Nephron progenitor cell (in vitro differentiated cells): ENCODE measurements around the gene NPIPA7.
"Not testable (repeated sequence)": the region's sequence is repeated elsewhere in the genome, so short reads cannot be mapped to it uniquely, and the experiment has no call there.

Source experiments
- DNase-seq: peaks from one replicate; pipeline ENCODE4 v3.0.0; 2021
- H3K27ac Mint-ChIP-seq: 2 replicates; pipeline ENCODE4 v1.8.0; 2021; ENCODE audit warnings: mild to moderate bottlenecking, moderate library complexity, mixed read lengths
- H3K27me3 Mint-ChIP-seq: 2 replicates; pipeline ENCODE4 v1.8.0; 2021; ENCODE audit warnings: mild to moderate bottlenecking, low read depth, mixed read lengths; ENCODE audit not compliant: poor library complexity
- H3K36me3 Mint-ChIP-seq: 2 replicates; pipeline ENCODE4 v1.8.0; 2021; ENCODE audit warnings: low read depth, mixed read lengths
- H3K4me1 Mint-ChIP-seq: 2 replicates; pipeline ENCODE4 v1.8.0; 2021; ENCODE audit warnings: mixed read lengths
- H3K4me3 Mint-ChIP-seq: 2 replicates; pipeline ENCODE4 v1.8.0; 2021; ENCODE audit warnings: mild to moderate bottlenecking, moderate library complexity, mixed read lengths
- H3K9me3 Mint-ChIP-seq: 2 replicates; pipeline ENCODE4 v1.8.0; 2021; ENCODE audit warnings: mild to moderate bottlenecking, moderate library complexity, mixed read lengths

NPIPA7 gene

GRCh38 chr16:16399685-16400084 lies 20.7 kb downstream of the NPIPA7 start:
- not testable (repeated sequence) for DNase-seq, H3K36me3 Mint-ChIP-seq, H3K4me1 Mint-ChIP-seq, H3K9me3 Mint-ChIP-seq, H3K27ac Mint-ChIP-seq, H3K4me3 Mint-ChIP-seq, H3K27me3 Mint-ChIP-seq

GRCh38 chr16:16402333-16402732 lies 23.4 kb downstream of the NPIPA7 start:
- H3K4me3 Mint-ChIP-seq, H3K36me3 Mint-ChIP-seq, H3K4me1 Mint-ChIP-seq, H3K27me3 Mint-ChIP-seq, DNase-seq, H3K9me3 Mint-ChIP-seq, H3K27ac Mint-ChIP-seq: not testable (repeated sequence)

- not testable (repeated sequence) for H3K36me3 Mint-ChIP-seq, H3K9me3 Mint-ChIP-seq, H3K4me3 Mint-ChIP-seq, H3K4me1 Mint-ChIP-seq, H3K27ac Mint-ChIP-seq, DNase-seq, H3K27me3 Mint-ChIP-seq
Measured at GRCh38 chr16:16404283-16404682, 25.3 kb downstream of the NPIPA7 start.

- H3K9me3 Mint-ChIP-seq, DNase-seq, H3K36me3 Mint-ChIP-seq, H3K27ac Mint-ChIP-seq, H3K4me3 Mint-ChIP-seq, H3K27me3 Mint-ChIP-seq, H3K4me1 Mint-ChIP-seq: not testable (repeated sequence)
Measured at GRCh38 chr16:16405421-16405820, 26.5 kb downstream of the NPIPA7 start.

- DNase-seq, result not testable (repeated sequence)
Measured at GRCh38 chr16:16408430-16408829, 29.5 kb downstream of the NPIPA7 start.

GRCh38 chr16:16413773-16414172 lies 34.8 kb downstream of the NPIPA7 start:
- H3K4me1 Mint-ChIP-seq, DNase-seq, H3K36me3 Mint-ChIP-seq: not testable (repeated sequence)

More at GRCh38 chr16:16408430-16408829, 29.5 kb downstream of the NPIPA7 start:
- H3K9me3 Mint-ChIP-seq, H3K27me3 Mint-ChIP-seq, H3K4me1 Mint-ChIP-seq, H3K4me3 Mint-ChIP-seq, H3K27ac Mint-ChIP-seq, H3K36me3 Mint-ChIP-seq: not testable (repeated sequence)

GRCh38 chr16:16417071-16417470 lies 38.1 kb downstream of the NPIPA7 start:
- not testable (repeated sequence) for H3K4me1 Mint-ChIP-seq, H3K27ac Mint-ChIP-seq, H3K4me3 Mint-ChIP-seq, DNase-seq, H3K27me3 Mint-ChIP-seq, H3K36me3 Mint-ChIP-seq, H3K9me3 Mint-ChIP-seq

More at GRCh38 chr16:16413773-16414172, 34.8 kb downstream of the NPIPA7 start:
- not testable (repeated sequence) for H3K9me3 Mint-ChIP-seq, H3K27ac Mint-ChIP-seq, H3K4me3 Mint-ChIP-seq, H3K27me3 Mint-ChIP-seq

- not testable (repeated sequence) for H3K27me3 Mint-ChIP-seq, H3K4me1 Mint-ChIP-seq, H3K27ac Mint-ChIP-seq, DNase-seq, H3K9me3 Mint-ChIP-seq, H3K36me3 Mint-ChIP-seq, H3K4me3 Mint-ChIP-seq
Measured at GRCh38 chr16:16417914-16418544, 39.1 kb downstream of the NPIPA7 start.

- H3K9me3 Mint-ChIP-seq, H3K4me1 Mint-ChIP-seq, DNase-seq, H3K4me3 Mint-ChIP-seq, H3K36me3 Mint-ChIP-seq, H3K27me3 Mint-ChIP-seq, H3K27ac Mint-ChIP-seq: not testable (repeated sequence)
Measured at GRCh38 chr16:16420515-16420914, 41.6 kb downstream of the NPIPA7 start.

GRCh38 chr16:16425146-16425545 lies 46.2 kb downstream of the NPIPA7 start:
- H3K4me3 Mint-ChIP-seq, H3K36me3 Mint-ChIP-seq, DNase-seq, H3K27me3 Mint-ChIP-seq, H3K9me3 Mint-ChIP-seq, H3K27ac Mint-ChIP-seq, H3K4me1 Mint-ChIP-seq: not testable (repeated sequence)

- not testable (repeated sequence) for H3K27me3 Mint-ChIP-seq, H3K9me3 Mint-ChIP-seq, H3K36me3 Mint-ChIP-seq, H3K27ac Mint-ChIP-seq, DNase-seq, H3K4me1 Mint-ChIP-seq, H3K4me3 Mint-ChIP-seq
Measured at GRCh38 chr16:16431135-16431534, 52.2 kb downstream of the NPIPA7 start.

- not testable (repeated sequence) for H3K9me3 Mint-ChIP-seq
Measured at GRCh38 chr16:16434711-16435110, 55.8 kb downstream of the NPIPA7 start.

GRCh38 chr16:16441401-16441800 lies 62.5 kb downstream of the NPIPA7 start:
- not testable (repeated sequence) for H3K4me1 Mint-ChIP-seq

More at GRCh38 chr16:16434711-16435110, 55.8 kb downstream of the NPIPA7 start:
- H3K4me3 Mint-ChIP-seq, H3K27ac Mint-ChIP-seq, H3K4me1 Mint-ChIP-seq, H3K27me3 Mint-ChIP-seq, DNase-seq, H3K36me3 Mint-ChIP-seq: not testable (repeated sequence)

More at GRCh38 chr16:16441401-16441800, 62.5 kb downstream of the NPIPA7 start:
- not testable (repeated sequence) for H3K27ac Mint-ChIP-seq, H3K9me3 Mint-ChIP-seq, H3K36me3 Mint-ChIP-seq, H3K27me3 Mint-ChIP-seq, DNase-seq, H3K4me3 Mint-ChIP-seq
